SJSA1 (cell line): ENCODE measurements around the gene AWAT1. TPM values are rescaled to one million over a fixed set of nuclear protein-coding genes. Genes with fewer than 3 reads are reported as not detected.

Source experiments
- DNase-seq, 2 experiments: peaks; one replicate each; pipeline ENCODE4 v3.0.0-alpha.2; 2015 to 2020; ENCODE audit warnings: low spot score in 2 of 2, low read depth in 1 of 2
- H3K27ac ChIP-seq: fragments of 250-450 bp; sonication (Bioruptor Pico); 2 replicates; pipeline ENCODE4 v1.5.1; 2020; ENCODE audit warnings: mild to moderate bottlenecking, moderate library complexity
- H3K27me3 ChIP-seq: fragments of 250-450 bp; sonication (Bioruptor Pico); replicated peaks from 2 replicates; pipeline ENCODE4 v1.5.1; 2020; ENCODE audit warnings: mild to moderate bottlenecking, moderate library complexity
- H3K36me3 ChIP-seq: fragments of 250-450 bp; sonication (Bioruptor Pico); 2 replicates; pipeline ENCODE4 v1.5.1; 2020; ENCODE audit warnings: mild to moderate bottlenecking
- H3K4me1 ChIP-seq: fragments of 250-450 bp; sonication (Bioruptor Pico); replicated peaks from 2 replicates; pipeline ENCODE4 v1.6.1; 2021; ENCODE audit warnings: mild to moderate bottlenecking
- H3K4me3 ChIP-seq: fragments of 250-450 bp; sonication (Bioruptor Pico); 2 replicates; pipeline ENCODE4 v1.5.1; 2020; ENCODE audit warnings: mild to moderate bottlenecking
- H3K9me3 ChIP-seq: fragments of 250-450 bp; sonication (Bioruptor Pico); replicated peaks from 2 replicates; pipeline ENCODE4 v1.5.1; 2020; ENCODE audit warnings: mild to moderate bottlenecking
- total RNA-seq: library from RNA; depleted of rRNA; stranded (reverse); fragments of >200 nt; shearing (Covaris generic); gene quantifications from 2 replicates; pipeline ENCODE4 v1.2.3, GENCODE V29; 2014; rRNA removed

AWAT1 gene
- total RNA-seq, 1 experiment from 2014 or later: not detected

GRCh38 chrX:70281951-70282350 is 47.5 kb downstream of the AWAT1 start, which contains the start of gene RAB41:
RAB41 (plus strand) TSS chrX:70282172; CDS start chrX:70282218, 46 bp downstream.
- H3K27me3 ChIP-seq: no peaks in the 10 kb centered on the region
- H3K27ac ChIP-seq: no peak within 1 kb of the TSS
- H3K4me1 ChIP-seq: no peaks in the 10 kb centered on the region
- DNase-seq: no peak
- peaks cover 11% of the 10 kb centered on the region for H3K36me3 ChIP-seq
- no peaks in the 10 kb centered on the region for H3K9me3 ChIP-seq
- H3K4me3 ChIP-seq: no peak within 1 kb of the TSS

- peak overlapping the region; percentile 68 for H3K4me3 ChIP-seq
- no peaks in the 10 kb centered on the region for H3K9me3 ChIP-seq
- H3K27ac ChIP-seq: peak overlapping the region; percentile 90
- no peaks in the 10 kb centered on the region for H3K27me3 ChIP-seq
- peaks cover 34% of the 10 kb centered on the region for H3K36me3 ChIP-seq
- DNase-seq: no peak
- H3K4me1 ChIP-seq: peaks cover 5% of the 10 kb centered on the region; the same call in 1 of the 2 replicates
These were observed 54.8 kb downstream of the AWAT1 start for GRCh38 chrX:70289168-70289792.

Other genes with a start within 250 kb of the AWAT1 start
- gene AWAT2, start 184.7 kb upstream of the AWAT1 start, total RNA-seq: not detected in 2 replicates
- gene OTUD6A, start 172.2 kb upstream of the AWAT1 start, total RNA-seq: not detected in 2 replicates
- gene IGBP1, start 101.2 kb upstream of the AWAT1 start, total RNA-seq: 42.1 and 45.4 TPM in 2 replicates
- gene DGAT2L6, start 57.2 kb upstream of the AWAT1 start, total RNA-seq: not detected in 2 replicates
- not detected in 2 replicates for gene P2RY4, start 25.5 kb downstream of the AWAT1 start, total RNA-seq
- gene ARR3, start 33.7 kb downstream of the AWAT1 start, total RNA-seq: not detected in 2 replicates
- not detected in 2 replicates for gene RAB41, start 47.5 kb downstream of the AWAT1 start, total RNA-seq
- 70.9 and 85.6 TPM in 2 replicates for gene PDZD11, start 55.3 kb downstream of the AWAT1 start, total RNA-seq
- gene KIF4A, start 55.4 kb downstream of the AWAT1 start, total RNA-seq: 56.3 and 66.2 TPM in 2 replicates
- gene GDPD2, start 188.7 kb downstream of the AWAT1 start, total RNA-seq: 0.05 TPM in 1 of 2 replicates, not detected in the other
- gene DLG3, start 210.2 kb downstream of the AWAT1 start, total RNA-seq: 16.6 and 19.4 TPM in 2 replicates